Measurements from ENCODE around the gene RFX2.
"Not testable (repeated sequence)": the region's sequence is repeated elsewhere in the genome, so short reads cannot be mapped to it uniquely, and the experiment has no call there.

Gene RFX2

GRCh38 chr19:6007866-6008265 is 102.4 kb downstream of the RFX2 start:
- DNase-seq: no peak

- DNase-seq: no peak
These were observed 103.4 kb downstream of the RFX2 start for GRCh38 chr19:6006896-6007295.

GRCh38 chr19:6006070-6006446 is 104.2 kb downstream of the RFX2 start:
- not testable (repeated sequence) for DNase-seq

GRCh38 chr19:6005321-6006069 is 104.8 kb downstream of the RFX2 start:
- DNase-seq: no peak

- DNase-seq: no peak
These were observed 106.3 kb downstream of the RFX2 start for GRCh38 chr19:6003976-6004375.

- DNase-seq: no peak
These were observed 107.7 kb downstream of the RFX2 start for GRCh38 chr19:6002591-6002990.

GRCh38 chr19:6000228-6000847 is 110.0 kb downstream of the RFX2 start:
- DNase-seq: no peak

- DNase-seq: no peak
These were observed 110.6 kb downstream of the RFX2 start for GRCh38 chr19:5999693-6000092.

GRCh38 chr19:5997371-5997770 is 112.9 kb downstream of the RFX2 start:
- no peak for DNase-seq

GRCh38 chr19:5996623-5997320 is 113.5 kb downstream of the RFX2 start:
- DNase-seq: no peak

GRCh38 chr19:5996102-5996501 is 114.2 kb downstream of the RFX2 start:
- DNase-seq: no peak

GRCh38 chr19:5995606-5996005 is 114.7 kb downstream of the RFX2 start:
- no peak for DNase-seq

GRCh38 chr19:5994405-5995165 is 115.7 kb downstream of the RFX2 start:
- DNase-seq: no peak

GRCh38 chr19:5993648-5994358 is 116.5 kb downstream of the RFX2 start:
- no peak for DNase-seq

GRCh38 chr19:5993201-5993600 is 117.1 kb downstream of the RFX2 start:
- DNase-seq: no peak

GRCh38 chr19:5992756-5993155 is 117.5 kb downstream of the RFX2 start:
- DNase-seq: no peak

GRCh38 chr19:5991244-5991838 is 119.0 kb downstream of the RFX2 start:
- DNase-seq: no peak

GRCh38 chr19:5990289-5990797 is 120.0 kb downstream of the RFX2 start:
- DNase-seq: no peak

GRCh38 chr19:5989388-5990074 is 120.8 kb downstream of the RFX2 start:
- no peak for DNase-seq

- DNase-seq: no peak
These were observed 121.5 kb downstream of the RFX2 start for GRCh38 chr19:5988517-5989387.
